CD4-positive, alpha-beta T cell treated with Interleukin-4 for 4 hours (primary cell): Measurements from ENCODE around the gene EAF2.

ENCODE experiments used
- DNase-seq: peaks from one replicate; pipeline ENCODE4 v3.0.0-alpha.2; 2020

EAF2 gene

GRCh38 chr3:121863801-121864200, 28.8 kb downstream of the EAF2 start:
- no peak for DNase-seq

- no peak for DNase-seq
These were observed 34.7 kb downstream of the EAF2 start for GRCh38 chr3:121869736-121870135.

- no peak for DNase-seq
These were observed 35.7 kb downstream of the EAF2 start for GRCh38 chr3:121870717-121871116.

- DNase-seq = no peak
These were observed 36.4 kb downstream of the EAF2 start for GRCh38 chr3:121871430-121871829.

GRCh38 chr3:121878411-121878810, 43.4 kb downstream of the EAF2 start:
- DNase-seq = no peak

- peak; percentile 6 for DNase-seq
These were observed 48.5 kb downstream of the EAF2 start for GRCh38 chr3:121883507-121883906.

- DNase-seq = no peak
These were observed 50.4 kb downstream of the EAF2 start for GRCh38 chr3:121885386-121885785.

GRCh38 chr3:121894301-121894990, 59.4 kb downstream of the EAF2 start, which contains the start of gene SLC15A2:
Gene SLC15A2, plus strand, starts transcription at chr3:121894401. Its CDS starts 76 bp downstream, at chr3:121894477.
- DNase-seq = no peak

- DNase-seq = no peak
These were observed 60.1 kb downstream of the EAF2 start for GRCh38 chr3:121895121-121895520.

GRCh38 chr3:121895736-121896135, 60.7 kb downstream of the EAF2 start:
- DNase-seq = no peak

GRCh38 chr3:121896823-121897222, 61.8 kb downstream of the EAF2 start:
- no peak for DNase-seq

GRCh38 chr3:121897296-121897695, 62.3 kb downstream of the EAF2 start:
- DNase-seq = no peak

- no peak for DNase-seq
These were observed 78.4 kb downstream of the EAF2 start for GRCh38 chr3:121913305-121913990.

GRCh38 chr3:121914081-121914998, 79.3 kb downstream of the EAF2 start:
- no peak for DNase-seq

GRCh38 chr3:121916189-121916588, 81.2 kb downstream of the EAF2 start:
- no peak for DNase-seq

- DNase-seq = no peak
These were observed 83.9 kb downstream of the EAF2 start for GRCh38 chr3:121918779-121919483.

GRCh38 chr3:121924734-121925133, 89.7 kb downstream of the EAF2 start:
- no peak for DNase-seq

GRCh38 chr3:121926380-121926779, 91.4 kb downstream of the EAF2 start:
- DNase-seq = no peak
